GM12872 (cell line): ENCODE data around the gene ADGRD1.

ENCODE experiments used
- TF ChIP-seq, protein P1 (sequence below): IDR thresholded peaks from 3 replicates; pipeline ENCODE4 v1.5.1; 2011; ENCODE audit warnings: low read depth, mild to moderate bottlenecking, low read length, moderate library complexity; ENCODE audit not compliant: insufficient read depth

Gene ADGRD1

DNA sequence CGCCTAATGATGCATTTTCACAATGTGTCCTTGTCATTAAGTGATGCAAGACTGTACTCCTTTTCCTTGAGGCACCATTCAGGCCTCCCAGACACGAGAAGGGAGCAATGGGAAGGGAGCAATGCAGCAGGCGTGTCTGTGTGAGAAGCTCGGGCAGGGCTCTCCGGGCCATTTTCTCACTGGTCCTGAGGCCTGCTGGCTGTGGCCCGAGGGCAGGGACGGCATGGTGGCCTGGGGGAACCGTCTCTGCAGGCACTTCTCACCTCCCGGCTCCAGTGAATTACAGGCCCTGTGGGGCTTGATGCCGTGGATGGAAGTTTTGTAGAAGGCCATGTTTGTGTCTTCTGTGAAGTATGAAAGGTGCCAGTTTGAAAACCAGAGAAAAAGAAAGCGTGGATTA, 71.0 kb downstream of the ADGRD1 start:
- TF ChIP-seq, protein P1, sequence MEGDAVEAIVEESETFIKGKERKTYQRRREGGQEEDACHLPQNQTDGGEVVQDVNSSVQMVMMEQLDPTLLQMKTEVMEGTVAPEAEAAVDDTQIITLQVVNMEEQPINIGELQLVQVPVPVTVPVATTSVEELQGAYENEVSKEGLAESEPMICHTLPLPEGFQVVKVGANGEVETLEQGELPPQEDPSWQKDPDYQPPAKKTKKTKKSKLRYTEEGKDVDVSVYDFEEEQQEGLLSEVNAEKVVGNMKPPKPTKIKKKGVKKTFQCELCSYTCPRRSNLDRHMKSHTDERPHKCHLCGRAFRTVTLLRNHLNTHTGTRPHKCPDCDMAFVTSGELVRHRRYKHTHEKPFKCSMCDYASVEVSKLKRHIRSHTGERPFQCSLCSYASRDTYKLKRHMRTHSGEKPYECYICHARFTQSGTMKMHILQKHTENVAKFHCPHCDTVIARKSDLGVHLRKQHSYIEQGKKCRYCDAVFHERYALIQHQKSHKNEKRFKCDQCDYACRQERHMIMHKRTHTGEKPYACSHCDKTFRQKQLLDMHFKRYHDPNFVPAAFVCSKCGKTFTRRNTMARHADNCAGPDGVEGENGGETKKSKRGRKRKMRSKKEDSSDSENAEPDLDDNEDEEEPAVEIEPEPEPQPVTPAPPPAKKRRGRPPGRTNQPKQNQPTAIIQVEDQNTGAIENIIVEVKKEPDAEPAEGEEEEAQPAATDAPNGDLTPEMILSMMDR, result no peak

DNA sequence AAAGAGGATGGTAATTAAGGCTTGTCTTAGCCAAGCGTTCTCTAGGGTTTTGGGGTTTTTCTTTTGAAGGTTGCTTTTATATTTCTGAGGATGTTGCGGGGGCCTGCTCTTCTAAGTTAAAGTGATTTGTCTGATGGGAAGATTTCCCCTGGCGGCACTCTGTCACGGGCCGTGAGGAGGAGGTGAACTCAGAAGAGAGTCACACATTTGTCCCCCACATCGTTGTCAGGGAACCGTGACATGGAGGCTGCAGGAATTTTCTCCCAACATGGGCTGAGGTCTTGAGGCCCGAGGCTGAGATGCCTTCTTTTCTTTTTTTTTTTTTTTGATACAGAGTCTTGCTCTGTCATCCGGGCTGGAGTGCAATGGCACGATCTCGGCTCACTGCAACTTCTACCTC, 71.5 kb downstream of the ADGRD1 start:
- TF ChIP-seq, protein P1, result no peak

DNA sequence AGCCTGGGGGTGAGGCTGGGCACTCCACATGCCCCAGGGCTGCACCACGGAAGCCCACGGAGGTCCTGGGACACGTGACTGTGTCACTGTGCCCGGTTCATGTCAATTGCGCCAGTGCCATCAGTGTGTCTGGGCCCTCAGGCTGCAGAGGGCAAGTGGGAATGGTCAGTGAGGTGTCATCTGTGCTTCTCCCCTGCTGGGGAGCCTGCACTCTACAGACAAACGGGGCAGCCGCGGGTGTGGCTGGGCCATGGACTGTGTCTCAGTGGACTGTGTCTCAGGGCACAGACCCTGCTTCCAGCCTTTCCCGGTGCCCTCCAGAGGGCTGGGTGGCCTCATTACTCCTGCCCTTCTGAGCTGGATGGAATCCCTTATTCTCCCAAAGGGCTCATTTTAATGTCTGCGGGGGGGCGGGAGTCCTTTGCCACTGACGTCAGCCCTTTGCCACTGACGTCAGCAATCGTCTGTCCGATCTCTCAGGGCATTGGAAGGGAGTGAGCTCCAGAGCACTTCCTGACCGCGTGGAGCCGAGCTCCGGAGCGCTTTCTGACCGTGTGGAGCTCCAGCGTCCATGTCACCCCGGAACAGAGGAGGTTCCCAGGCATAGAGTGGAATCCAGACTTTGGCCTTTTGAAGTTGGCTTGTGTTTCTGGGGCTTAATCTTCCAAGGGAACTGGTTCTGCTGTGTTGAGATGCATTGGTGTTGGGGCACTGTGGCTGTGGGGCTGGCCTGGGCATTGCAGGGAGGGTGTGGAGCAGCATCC, 72.4 kb downstream of the ADGRD1 start:
- TF ChIP-seq, protein P1, result no peak

DNA sequence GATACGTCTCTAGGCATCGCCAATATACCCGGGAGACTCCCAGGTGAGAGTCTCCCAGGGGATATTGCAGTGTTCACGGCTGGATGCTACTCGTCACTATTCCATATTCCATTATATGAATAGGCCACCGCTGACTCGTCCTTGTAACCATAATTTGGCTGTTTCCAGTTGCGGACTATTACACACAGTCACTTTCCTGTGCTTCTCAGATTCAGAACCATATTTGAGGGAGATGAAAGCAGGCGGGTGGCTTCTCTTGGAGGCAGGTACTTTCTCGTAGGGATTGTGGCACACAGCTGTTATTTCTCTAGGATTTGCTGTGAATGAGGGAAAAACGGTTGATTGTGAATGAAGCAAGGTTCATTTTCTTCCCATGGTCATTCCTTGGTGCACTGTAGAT, 73.0 kb downstream of the ADGRD1 start:
- TF ChIP-seq, protein P1, result no peak

DNA sequence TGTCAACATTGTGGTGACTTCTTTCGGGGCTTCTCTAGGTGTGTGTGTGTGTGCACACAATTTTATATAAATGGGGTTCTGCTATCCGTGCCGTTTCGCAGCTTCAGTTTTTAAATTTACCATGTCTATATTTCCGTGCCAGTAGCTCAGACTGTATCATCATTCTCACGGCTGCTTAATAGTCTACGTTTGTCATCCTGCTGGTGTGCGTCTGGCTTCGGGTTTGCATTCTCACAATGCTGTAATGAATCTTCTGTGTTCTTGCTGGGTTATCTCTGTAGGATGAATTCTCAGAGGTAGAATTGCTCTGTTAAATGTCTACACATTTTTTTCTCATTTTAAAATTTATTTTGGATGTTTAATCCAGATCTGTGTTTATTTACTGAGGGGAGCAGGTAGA, 73.6 kb downstream of the ADGRD1 start:
- TF ChIP-seq, protein P1, result no peak

DNA sequence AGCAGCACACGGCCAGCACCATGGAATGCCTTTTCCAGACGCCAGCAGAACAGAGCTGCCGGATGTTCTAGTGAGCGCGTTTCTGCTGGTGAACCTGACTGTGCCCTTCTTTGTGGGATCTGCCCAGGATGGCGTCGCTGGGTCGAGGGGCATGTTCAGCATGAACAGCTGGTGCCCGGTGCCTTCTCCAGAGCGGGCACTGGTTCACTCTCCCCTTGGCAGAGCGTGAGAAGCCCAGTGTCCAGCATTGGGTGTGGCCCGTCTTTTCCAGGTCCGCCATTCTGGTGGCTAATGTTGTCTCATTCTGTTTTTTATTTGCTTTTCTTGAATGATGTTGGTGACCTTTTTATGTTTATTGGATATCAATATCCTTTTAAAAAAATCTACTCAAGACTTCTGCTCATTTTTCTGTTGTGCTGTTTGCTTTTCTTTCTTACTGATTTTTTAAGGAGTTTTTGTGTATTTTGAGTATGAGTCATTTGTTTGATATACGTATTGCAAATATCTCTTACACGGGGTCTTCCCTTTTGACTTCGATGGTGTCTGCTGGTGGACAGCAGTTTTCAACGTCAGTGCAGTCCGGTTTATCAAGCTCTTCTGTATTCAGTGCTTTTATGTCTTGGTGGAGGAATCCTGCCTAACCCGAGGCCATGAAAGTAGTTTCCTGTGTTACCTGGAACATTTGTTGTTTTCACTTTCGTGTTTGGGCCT, 74.3 kb downstream of the ADGRD1 start:
- TF ChIP-seq, protein P1, result no peak

DNA sequence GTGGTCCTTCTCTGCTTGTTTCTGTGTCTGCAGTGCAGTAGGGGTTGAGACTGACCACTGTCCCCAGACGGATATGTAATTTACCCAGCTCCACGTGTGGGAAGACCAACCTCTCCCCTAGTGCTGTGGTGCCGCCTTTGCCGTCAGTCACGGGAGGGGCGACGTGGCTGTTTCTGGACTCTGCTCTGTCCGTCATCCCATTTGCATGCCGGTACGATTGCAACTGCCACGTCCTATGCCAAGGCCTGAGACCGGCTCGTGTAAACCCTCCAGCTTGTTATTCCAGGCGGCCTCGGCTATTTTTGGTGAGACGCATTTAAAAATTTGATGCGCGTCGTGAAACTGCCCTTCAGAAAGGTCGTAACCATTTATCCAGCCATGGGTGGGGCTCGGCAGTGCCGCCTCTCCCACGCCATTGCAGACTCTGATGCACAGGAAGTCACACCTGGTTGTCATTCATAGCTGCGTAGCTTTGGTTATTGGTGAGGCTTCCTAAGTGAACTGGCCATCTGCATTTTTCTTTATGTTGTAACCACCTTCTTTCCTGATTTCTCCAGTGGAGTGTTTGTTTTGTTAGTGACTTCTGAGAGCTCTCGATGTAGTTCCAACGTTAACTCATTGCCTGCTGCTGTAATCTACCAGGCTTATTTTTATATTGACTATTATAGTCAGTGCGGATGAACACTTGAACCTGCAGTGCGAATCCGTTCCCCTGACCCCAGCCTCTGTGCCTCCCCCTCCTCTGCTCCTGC, 75.1 kb downstream of the ADGRD1 start:
- TF ChIP-seq, protein P1, result no peak
